Measurements from ENCODE around the gene MGAT5B. TPM values are rescaled to one million over a fixed set of nuclear protein-coding genes. Genes with fewer than 3 reads are reported as not detected.

The MGAT5B gene
- total RNA-seq, 2 donors from 2014 or later = 0.14 to 4.1 TPM

GRCh38 chr17:76889323-76889722 lies 21.1 kb downstream of the MGAT5B start:
- Histone ChIP-seq H3K36me3 (no peaks in the 10 kb centered on the region), H3K27me3 (replicated peaks; ENCODE audit: insufficient read depth) (no peaks in the 10 kb centered on the region), H3K4me1 (replicated peaks) (no peaks in the 10 kb centered on the region), H3K9me3 (no peaks in the 10 kb centered on the region), H3K27ac (no peak overlapping the region), H3K4me3 (no peak overlapping the region)
- 88% methylated on average over 5 of the region's 5 CpGs for WGBS
- intact Hi-C loops (cut with DNase I) = no loop called here
- TF ChIP-seq POLR2A (IDR thresholded peaks at IDR 0.05) = no peak
- no peak for TF ChIP-seq CTCF (IDR thresholded peaks at IDR 0.05)
- TF ChIP-seq POLR2AphosphoS5 (IDR thresholded peaks at IDR 0.05) = no peak
- DNase-seq (ENCODE audit: low spot score) = no peak

DNA sequence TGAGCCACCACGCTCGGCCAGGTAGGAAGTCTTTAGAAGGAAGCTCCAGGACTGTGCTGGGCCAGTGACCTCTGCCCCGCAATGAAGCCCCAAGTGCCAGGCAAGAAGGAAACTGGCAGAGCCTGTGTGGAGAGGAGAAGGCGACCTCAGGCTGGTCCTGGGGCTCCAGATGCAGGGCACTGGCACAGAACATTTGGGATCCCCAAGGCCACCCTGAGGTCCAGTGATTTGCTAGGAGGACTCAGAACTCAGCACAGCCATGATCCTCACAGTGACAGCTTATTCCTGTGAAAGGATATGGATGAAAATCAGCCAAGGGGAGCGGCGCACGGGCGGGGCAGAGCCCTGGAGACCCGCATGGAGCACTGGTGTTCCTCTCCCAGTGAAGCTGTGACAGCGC lies 24.1 kb downstream of the MGAT5B start:
- no peaks in the 10 kb centered on the region for H3K27me3 ChIP-seq (replicated peaks; ENCODE audit: insufficient read depth)
- H3K9me3 ChIP-seq = no peaks in the 10 kb centered on the region
- no peak overlapping the region for H3K4me3 ChIP-seq
- intact Hi-C loops (cut with DNase I) = no loop called here
- 99% methylated on average over 10 of the region's 10 CpGs for WGBS
- no peaks in the 10 kb centered on the region for H3K4me1 ChIP-seq (replicated peaks)
- no peaks in the 10 kb centered on the region for H3K36me3 ChIP-seq
- TF ChIP-seq CTCF (IDR thresholded peaks at IDR 0.05) = no peak
- H3K27ac ChIP-seq = no peak overlapping the region
- DNase-seq (ENCODE audit: low spot score) = no peak

DNA sequence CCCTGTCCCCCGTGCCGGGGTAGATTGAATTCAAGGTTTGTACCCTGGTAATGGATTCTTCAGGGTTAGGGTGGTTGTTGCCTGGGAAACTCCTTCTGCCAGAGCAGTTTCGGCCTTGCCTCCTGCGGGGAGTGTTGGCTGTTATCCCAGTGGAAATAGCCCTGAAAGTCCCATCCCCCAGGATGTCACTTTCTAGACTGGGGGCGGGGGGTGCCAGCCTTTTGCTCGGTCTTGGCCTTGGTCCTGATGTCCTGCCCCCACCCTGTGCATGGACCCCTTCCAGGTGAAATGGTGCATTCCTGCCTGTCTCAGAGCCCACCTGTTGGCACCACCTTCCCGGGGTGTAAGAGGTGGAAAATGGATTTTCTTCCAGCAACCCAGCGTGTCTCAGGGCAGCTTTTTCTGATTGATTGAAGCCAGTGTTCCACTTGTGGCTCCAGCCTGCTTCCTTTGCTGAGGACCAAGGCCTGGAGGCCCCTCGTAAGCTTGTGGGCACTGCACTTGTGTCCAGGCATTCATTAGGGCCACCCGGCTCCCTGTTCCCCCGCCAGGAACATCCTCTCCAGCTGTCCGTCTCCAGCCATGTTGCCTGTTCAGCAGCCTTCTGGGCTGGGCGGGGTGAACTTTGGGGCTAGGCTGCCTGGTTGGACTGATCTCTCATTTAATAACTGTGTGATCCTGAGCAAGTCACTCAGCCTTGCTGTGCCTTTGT lies 25.6 kb downstream of the MGAT5B start:
- 64% methylated on average over 13 of the region's 13 CpGs for WGBS
- TF ChIP-seq CTCF (IDR thresholded peaks at IDR 0.05) = no peak
- TF ChIP-seq POLR2A (IDR thresholded peaks at IDR 0.05) = no peak
- no peak for TF ChIP-seq POLR2AphosphoS5 (IDR thresholded peaks at IDR 0.05)
- intact Hi-C loops (cut with DNase I) = no loop called here
- Histone ChIP-seq H3K36me3 (no peaks in the 10 kb centered on the region), H3K9me3 (no peaks in the 10 kb centered on the region), H3K4me3 (no peak overlapping the region), H3K4me1 (replicated peaks) (no peaks in the 10 kb centered on the region), H3K27ac (no peak overlapping the region), H3K27me3 (replicated peaks; ENCODE audit: insufficient read depth) (no peaks in the 10 kb centered on the region)
- DNase-seq (ENCODE audit: low spot score) = no peak

- TF ChIP-seq POLR2AphosphoS5 (IDR thresholded peaks at IDR 0.05) = no peak
- 94% methylated on average over 11 of the region's 11 CpGs for WGBS
Measured at GRCh38 chr17:76894842-76895241, 26.6 kb downstream of the MGAT5B start.

DNA sequence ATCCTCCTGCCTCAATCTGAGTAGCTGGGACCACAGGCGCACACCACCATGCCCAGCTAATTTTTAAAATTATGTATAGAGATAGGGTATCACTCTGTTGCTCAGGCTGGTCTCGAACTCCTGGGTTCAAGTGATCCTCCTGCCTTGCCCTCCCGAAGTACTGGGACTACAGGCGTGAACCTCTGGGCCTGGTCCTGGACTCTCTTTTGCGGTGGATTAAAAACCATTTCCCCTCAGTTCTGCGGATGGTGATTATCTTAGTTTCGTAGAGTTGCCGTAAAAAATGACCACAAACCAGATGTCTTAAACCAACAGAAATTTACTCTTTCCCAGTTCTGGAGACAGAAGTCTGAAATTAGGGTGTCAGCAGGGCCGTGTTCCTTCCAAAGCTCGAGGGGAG lies 28.8 kb downstream of the MGAT5B start:
- intact Hi-C loops (cut with DNase I) = no loop called here
- no peak for DNase-seq (ENCODE audit: low spot score)
- WGBS = 85% methylated on average over 10 of the region's 10 CpGs
- Histone ChIP-seq H3K4me1 (replicated peaks) (peaks cover 3% of the 10 kb centered on the region), H3K27me3 (replicated peaks; ENCODE audit: insufficient read depth) (no peaks in the 10 kb centered on the region), H3K36me3 (no peaks in the 10 kb centered on the region), H3K27ac (no peak overlapping the region), H3K4me3 (no peak overlapping the region), H3K9me3 (no peaks in the 10 kb centered on the region)
- no peak for TF ChIP-seq POLR2AphosphoS5 (IDR thresholded peaks at IDR 0.05)

More at GRCh38 chr17:76894842-76895241, 26.6 kb downstream of the MGAT5B start:
- Histone ChIP-seq H3K9me3 (no peaks in the 10 kb centered on the region), H3K4me1 (replicated peaks) (no peaks in the 10 kb centered on the region), H3K27me3 (replicated peaks; ENCODE audit: insufficient read depth) (no peaks in the 10 kb centered on the region), H3K36me3 (no peaks in the 10 kb centered on the region), H3K4me3 (no peak overlapping the region), H3K27ac (no peak overlapping the region)
- DNase-seq (ENCODE audit: low spot score) = no peak
- intact Hi-C loops (cut with DNase I) = no loop called here

DNA sequence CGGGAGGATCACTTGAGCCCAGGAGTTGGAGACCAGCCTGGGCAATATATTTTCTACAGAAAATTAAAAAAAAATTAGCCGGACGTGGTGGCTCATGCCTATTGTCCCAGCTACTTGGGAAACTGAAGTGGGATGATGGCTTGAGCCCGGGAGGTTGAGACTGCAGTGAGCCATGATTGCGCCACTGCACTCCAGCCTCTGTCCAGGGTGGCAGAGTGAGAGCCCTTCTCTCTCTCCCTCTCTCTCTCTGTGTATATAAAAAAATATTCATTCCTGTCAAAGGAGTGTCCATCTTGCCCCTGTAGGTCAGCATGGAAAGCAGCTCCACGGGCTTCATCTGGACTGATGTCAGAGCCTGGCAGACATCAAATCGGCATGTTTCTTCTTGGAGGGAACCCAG lies 31.2 kb downstream of the MGAT5B start:
- intact Hi-C loops (cut with DNase I) = no loop called here
- no peak for DNase-seq (ENCODE audit: low spot score)
- H3K4me1 ChIP-seq (replicated peaks) = peaks cover 3% of the 10 kb centered on the region
- no peaks in the 10 kb centered on the region for H3K36me3 ChIP-seq
- no peaks in the 10 kb centered on the region for H3K27me3 ChIP-seq (replicated peaks; ENCODE audit: insufficient read depth)
- 89% methylated on average over 7 of the region's 7 CpGs for WGBS
- TF ChIP-seq POLR2A (IDR thresholded peaks at IDR 0.05) (no peak), POLR2AphosphoS5 (IDR thresholded peaks at IDR 0.05) (no peak), CTCF (IDR thresholded peaks at IDR 0.05) (no peak)
- no peaks in the 10 kb centered on the region for H3K9me3 ChIP-seq
- H3K27ac ChIP-seq = no peak overlapping the region
- no peak overlapping the region for H3K4me3 ChIP-seq

All from prostate gland (tissue), 2 donors.